Rectal smooth muscle tissue (tissue), 1 donor: ENCODE measurements around the gene AP1G2.

Experiments used
- H3K27ac ChIP-seq: one replicate; pipeline ENCODE4 v1.7.0; 2013; ENCODE audit warnings: low read depth, low read length, inconsistent platforms
- H3K27me3 ChIP-seq: one replicate; pipeline ENCODE4 v1.7.0; 2013; ENCODE audit warnings: low read length; ENCODE audit not compliant: control insufficient read depth, insufficient read depth
- H3K36me3 ChIP-seq: one replicate; pipeline ENCODE4 v1.7.0; 2013; ENCODE audit warnings: low read length; ENCODE audit not compliant: control insufficient read depth, insufficient read depth
- H3K4me1 ChIP-seq: one replicate; pipeline ENCODE4 v1.7.0; 2013; ENCODE audit warnings: low read length; ENCODE audit not compliant: control insufficient read depth, insufficient read depth
- H3K4me3 ChIP-seq: one replicate; pipeline ENCODE4 v1.7.0; 2013; ENCODE audit warnings: low read length
- H3K9ac ChIP-seq: one replicate; pipeline ENCODE4 v1.7.0; 2013; ENCODE audit warnings: low read length

Gene AP1G2

GRCh38 chr14:23577004-23577681 lies 9.6 kb upstream of the AP1G2 start:
- Histone ChIP-seq H3K4me3 (peak overlapping the region; percentile 36), H3K9ac (no peak overlapping the region), H3K27ac (no peak overlapping the region)

GRCh38 chr14:23573384-23574015 lies 5.9 kb upstream of the AP1G2 start:
- Histone ChIP-seq H3K9ac (no peak overlapping the region), H3K27me3 (peaks cover 24% of the 10 kb centered on the region)

More at GRCh38 chr14:23577004-23577681, 9.6 kb upstream of the AP1G2 start:
- no peaks in the 10 kb centered on the region for H3K4me1 ChIP-seq
- H3K27me3 ChIP-seq = peaks cover 25% of the 10 kb centered on the region
- no peaks in the 10 kb centered on the region for H3K36me3 ChIP-seq

DNA sequence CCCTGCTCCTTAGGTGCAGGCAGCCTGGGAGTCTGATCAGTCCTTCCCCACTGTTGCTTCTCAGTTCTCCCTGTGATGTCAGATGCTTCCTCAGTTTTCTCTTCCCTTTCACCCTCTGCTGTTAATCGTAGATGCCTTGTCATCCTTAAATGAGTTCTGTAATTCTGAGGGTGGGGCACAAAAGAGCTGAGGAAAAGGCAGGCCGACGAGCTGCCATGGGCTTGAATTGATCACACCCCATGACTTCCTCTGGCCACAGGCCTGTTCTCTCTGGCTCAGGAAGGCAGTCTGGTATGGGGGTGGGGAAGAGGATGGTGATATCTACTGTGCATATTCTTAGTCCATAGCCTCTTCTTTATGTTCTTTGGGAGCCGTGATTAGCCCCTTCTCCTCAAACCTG lies 5.2 kb upstream of the AP1G2 start:
- Histone ChIP-seq H3K9ac (no peak overlapping the region), H3K27ac (no peak overlapping the region), H3K4me3 (no peak overlapping the region), H3K4me1 (peaks cover under 1% of the 10 kb centered on the region), H3K27me3 (peaks cover 23% of the 10 kb centered on the region), H3K36me3 (no peaks in the 10 kb centered on the region)

More at GRCh38 chr14:23573384-23574015, 5.9 kb upstream of the AP1G2 start:
- no peaks in the 10 kb centered on the region for H3K36me3 ChIP-seq
- no peak overlapping the region for H3K27ac ChIP-seq
- H3K4me1 ChIP-seq = no peaks in the 10 kb centered on the region
- no peak overlapping the region for H3K4me3 ChIP-seq

DNA sequence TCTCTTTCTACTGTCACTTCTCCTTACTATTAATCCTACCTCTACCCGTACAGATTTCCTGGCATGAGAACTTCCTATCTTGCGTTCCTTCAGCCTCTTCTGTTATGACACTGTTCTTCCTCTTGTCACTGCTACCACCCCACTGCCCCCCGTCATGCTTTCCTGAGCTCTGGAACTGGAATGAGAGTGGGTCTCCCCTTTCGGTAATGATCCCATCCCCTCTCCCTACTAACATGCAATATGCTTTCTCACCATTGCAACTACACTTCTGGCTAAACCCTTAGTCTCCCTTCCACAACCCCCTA lies 4.9 kb upstream of the AP1G2 start:
- no peak overlapping the region for H3K9ac ChIP-seq
- H3K27me3 ChIP-seq = peaks cover 19% of the 10 kb centered on the region
- H3K4me1 ChIP-seq = peaks cover 3% of the 10 kb centered on the region
- H3K27ac ChIP-seq = no peak overlapping the region
- no peak overlapping the region for H3K4me3 ChIP-seq
- H3K36me3 ChIP-seq = no peaks in the 10 kb centered on the region

- no peak overlapping the region for H3K27ac ChIP-seq
- peaks cover 14% of the 10 kb centered on the region for H3K27me3 ChIP-seq
- H3K36me3 ChIP-seq = no peaks in the 10 kb centered on the region
- no peak overlapping the region for H3K4me3 ChIP-seq
- peaks cover 3% of the 10 kb centered on the region for H3K4me1 ChIP-seq
- H3K9ac ChIP-seq = no peak overlapping the region
Observed at GRCh38 chr14:23571701-23572523, 4.3 kb upstream of the AP1G2 start.

GRCh38 chr14:23570806-23571483 lies 3.4 kb upstream of the AP1G2 start:
- no peak overlapping the region for H3K4me3 ChIP-seq
- H3K4me1 ChIP-seq = peaks cover 3% of the 10 kb centered on the region
- no peaks in the 10 kb centered on the region for H3K36me3 ChIP-seq
- no peak overlapping the region for H3K27ac ChIP-seq
- H3K27me3 ChIP-seq = peaks cover 6% of the 10 kb centered on the region
- no peak overlapping the region for H3K9ac ChIP-seq

DNA sequence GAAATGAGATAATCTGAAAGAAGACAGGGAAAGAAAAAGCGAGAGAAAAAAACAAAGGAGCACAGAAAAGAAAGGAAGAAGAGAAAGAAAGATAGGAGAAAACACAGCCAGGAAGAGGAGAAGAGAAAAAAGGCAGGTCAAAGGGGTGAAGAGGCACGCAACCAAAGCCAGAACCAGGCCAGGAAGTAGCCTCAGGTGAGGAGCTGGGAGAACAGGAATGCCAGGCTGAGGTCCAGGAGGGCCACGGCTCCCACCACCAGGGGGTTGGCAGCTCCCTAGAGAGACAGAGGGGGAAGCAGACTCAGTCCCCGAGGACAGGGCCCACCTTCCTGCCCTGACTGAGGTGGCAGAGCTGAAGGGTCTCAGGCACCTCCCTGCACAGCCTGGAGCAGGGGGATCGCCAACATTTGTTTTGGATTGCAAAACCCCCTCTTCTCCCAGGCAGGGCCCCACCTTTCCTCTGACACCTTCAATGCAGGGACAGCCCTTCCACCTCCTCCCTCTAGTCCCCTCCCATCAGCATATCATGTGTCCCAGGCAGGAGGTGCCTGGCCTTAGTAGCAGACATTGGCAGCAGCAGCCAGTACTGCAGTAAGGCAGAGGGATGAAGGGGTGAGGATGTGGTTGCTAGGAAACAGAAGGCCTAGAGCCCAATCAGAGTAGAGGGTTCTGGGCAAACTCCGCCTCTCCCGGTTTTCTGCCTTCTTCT lies 2.0 kb upstream of the AP1G2 start:
- Histone ChIP-seq H3K4me3 (no peak overlapping the region), H3K4me1 (peaks cover 3% of the 10 kb centered on the region), H3K27me3 (no peaks in the 10 kb centered on the region), H3K27ac (no peak overlapping the region), H3K9ac (no peak overlapping the region), H3K36me3 (peaks cover 3% of the 10 kb centered on the region)

- Histone ChIP-seq H3K4me3 (no peak overlapping the region), H3K36me3 (peaks cover 3% of the 10 kb centered on the region), H3K27me3 (no peaks in the 10 kb centered on the region), H3K4me1 (peaks cover 3% of the 10 kb centered on the region), H3K27ac (no peak overlapping the region), H3K9ac (no peak overlapping the region)
Observed at GRCh38 chr14:23568600-23569331, 1.2 kb upstream of the AP1G2 start.

- H3K9ac ChIP-seq = no peak overlapping the region
- H3K4me3 ChIP-seq = peak overlapping the region; percentile 90
- H3K27ac ChIP-seq = no peak overlapping the region
- H3K27me3 ChIP-seq = no peaks in the 10 kb centered on the region
- H3K36me3 ChIP-seq = peaks cover 7% of the 10 kb centered on the region
- peaks cover 3% of the 10 kb centered on the region for H3K4me1 ChIP-seq
Observed at GRCh38 chr14:23568021-23568599, 519 bp upstream of the AP1G2 start.

DNA sequence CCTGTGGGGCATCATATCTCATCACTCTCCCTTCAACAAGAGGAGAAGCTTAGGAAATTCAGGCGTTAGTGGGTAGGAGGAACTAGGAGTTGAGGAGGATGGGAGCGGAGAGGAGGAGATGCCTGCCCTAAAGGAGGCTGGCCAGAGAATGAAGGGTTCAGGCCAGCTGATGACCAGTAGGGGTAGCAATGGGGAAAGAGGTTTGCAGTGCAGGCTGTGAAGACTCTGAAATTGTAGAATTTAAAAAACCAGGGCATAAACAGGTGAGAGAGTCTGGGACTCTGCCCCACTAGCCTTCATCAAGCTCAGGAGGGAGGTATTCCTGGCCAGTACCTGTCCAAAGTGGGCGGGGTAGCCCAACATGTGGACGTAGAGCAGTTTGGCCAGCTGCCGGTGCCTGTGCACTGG lies 809 bp downstream of the AP1G2 start:
- Histone ChIP-seq H3K36me3 (peaks cover 12% of the 10 kb centered on the region), H3K4me3 (peak overlapping the region; percentile 90), H3K4me1 (peaks cover 3% of the 10 kb centered on the region), H3K9ac (peak overlapping the region; percentile 78), H3K27me3 (no peaks in the 10 kb centered on the region), H3K27ac (no peak overlapping the region)

DNA sequence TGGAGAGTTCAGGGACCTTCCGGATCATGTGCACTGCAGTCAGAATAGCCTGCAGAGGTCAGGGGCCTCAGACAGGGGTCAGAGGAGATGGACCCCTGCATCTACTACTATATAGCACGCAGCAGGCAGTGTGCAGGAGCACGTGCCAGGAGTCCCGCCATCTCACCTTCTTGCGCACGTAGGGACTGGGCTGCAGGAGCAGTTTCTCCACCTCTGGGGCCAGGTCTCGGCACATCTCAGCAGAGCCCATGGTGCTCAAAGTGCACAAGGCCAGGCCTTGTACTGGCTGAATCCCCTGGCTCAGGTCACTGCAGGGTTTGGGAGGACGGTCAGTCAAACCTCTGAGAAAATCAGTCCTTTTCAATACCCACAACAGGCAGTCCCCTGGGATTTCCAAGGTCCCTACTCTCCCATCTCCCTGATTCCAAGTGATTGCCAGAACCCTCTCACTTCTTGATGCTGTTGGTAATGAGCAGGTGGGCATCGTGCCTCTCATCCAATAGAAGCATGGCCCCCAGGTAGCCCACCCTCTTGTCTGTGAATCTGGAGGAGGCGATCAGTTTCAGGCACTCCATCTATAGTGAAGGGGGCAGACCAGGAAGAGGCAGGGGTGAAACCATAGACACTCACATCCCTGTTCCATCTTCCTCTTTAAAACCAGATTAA lies 1.3 kb downstream of the AP1G2 start:
- no peak overlapping the region for H3K27ac ChIP-seq
- peaks cover 3% of the 10 kb centered on the region for H3K4me1 ChIP-seq
- peaks cover 16% of the 10 kb centered on the region for H3K36me3 ChIP-seq
- no peaks in the 10 kb centered on the region for H3K27me3 ChIP-seq
- peak overlapping the region; percentile 90 for H3K4me3 ChIP-seq
- no peak overlapping the region for H3K9ac ChIP-seq
